Stimulated activated CD4-positive, alpha-beta T cell treated with anti-CD3 and anti-CD28 coated beads, Interleukin-2, amount 100 ng/mL, for 24 hours (primary cell): Measurements from ENCODE around the gene CEACAM7.

ENCODE experiments used
- DNase-seq, 2 donors: peaks; one replicate each; pipeline ENCODE4 v3.0.0-alpha.2; 2020

The CEACAM7 gene

GRCh38 chr19:41646589-41647204, 41.4 kb downstream of the CEACAM7 start:
- DNase-seq, result peak; percentile 61 to 76

GRCh38 chr19:41641879-41642485, 46.1 kb downstream of the CEACAM7 start:
- DNase-seq, result peak; percentile 73 to 79

- no peak for DNase-seq
Observed at GRCh38 chr19:41638641-41639081, 49.4 kb downstream of the CEACAM7 start.

GRCh38 chr19:41637484-41637883, 50.6 kb downstream of the CEACAM7 start:
- no peak for DNase-seq

DNA sequence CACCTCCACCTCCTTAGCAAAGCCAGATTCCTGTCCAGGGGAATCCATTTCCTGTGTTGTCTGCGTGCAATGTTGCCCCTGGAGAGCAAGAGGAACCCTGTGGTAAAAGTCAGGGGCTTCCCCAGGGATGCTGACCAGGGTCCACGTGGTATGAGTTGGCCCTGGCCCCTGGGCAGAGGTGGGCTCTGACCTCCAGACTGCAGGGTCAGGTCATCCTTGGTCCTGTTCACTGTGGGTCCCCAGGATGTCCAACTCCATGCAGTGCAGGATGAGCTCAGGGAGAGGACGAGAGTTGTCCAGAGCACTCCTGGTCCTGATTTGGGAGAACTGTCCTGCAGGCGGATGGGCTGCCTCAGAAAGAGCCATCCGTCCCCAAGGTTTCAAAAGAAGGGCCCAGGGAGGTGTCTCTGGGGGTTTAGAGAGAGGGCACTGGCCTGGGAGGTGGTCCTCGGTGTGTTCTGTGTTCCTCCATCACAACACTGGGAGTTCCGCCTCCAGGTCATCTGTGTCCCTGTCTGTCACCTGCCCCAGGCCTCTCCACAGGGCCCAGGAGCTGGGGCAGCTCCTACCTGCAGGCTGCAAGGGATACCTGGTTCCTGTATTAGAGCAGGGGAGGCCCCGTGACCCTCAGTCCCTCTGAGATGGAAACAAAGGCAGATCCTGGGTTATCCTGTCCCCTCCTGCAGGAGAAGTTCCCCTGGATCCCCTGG, 59.9 kb downstream of the CEACAM7 start:
- no peak for DNase-seq

GRCh38 chr19:41626877-41627276, 61.2 kb downstream of the CEACAM7 start, which contains the start of gene CEACAM4:
TSS of gene CEACAM4 (minus strand) at chr19:41627074. CDS start at chr19:41626963, 111 bp downstream.
- DNase-seq, result no peak

GRCh38 chr19:41626278-41626677, 61.8 kb downstream of the CEACAM7 start:
- DNase-seq, result no peak

DNA sequence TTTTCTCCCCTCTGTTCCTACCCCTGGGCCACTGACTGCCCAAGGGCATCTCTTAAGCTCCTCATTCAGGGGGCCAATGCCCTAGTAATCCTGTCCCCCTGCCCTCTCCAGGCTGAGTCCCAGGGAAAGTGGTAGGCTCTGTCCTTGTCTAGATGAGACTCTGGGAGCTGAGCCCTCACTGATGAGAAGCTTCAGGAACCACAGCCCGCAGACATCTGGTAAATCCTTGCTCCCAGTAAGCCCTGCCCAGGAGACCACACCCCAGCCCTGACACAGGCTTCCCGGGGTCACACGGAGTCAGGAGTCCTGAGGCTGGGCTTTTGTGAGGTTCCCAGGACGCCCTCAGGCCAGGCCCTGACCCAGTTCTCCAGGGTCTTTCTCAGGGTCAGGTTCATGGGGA, 63.1 kb downstream of the CEACAM7 start:
- DNase-seq, result no peak

GRCh38 chr19:41624515-41624914, 63.6 kb downstream of the CEACAM7 start:
- no peak for DNase-seq

GRCh38 chr19:41623360-41623759, 64.7 kb downstream of the CEACAM7 start:
- no peak for DNase-seq
